Measurements from ENCODE around the gene ELFN2. TPM values are rescaled to one million over a fixed set of nuclear protein-coding genes. Genes with fewer than 3 reads are reported as not detected.

ELFN2 gene
- total RNA-seq, 1 donor from 2014 or later = 0.82 TPM

- no peak overlapping the region for H3K4me3 ChIP-seq
- peaks cover 27% of the 10 kb centered on the region for H3K4me1 ChIP-seq
- H3K9me3 ChIP-seq (ENCODE audit: low read depth) = no peaks in the 10 kb centered on the region
- H3K27ac ChIP-seq = no peak overlapping the region
- no peaks in the 10 kb centered on the region for H3K79me2 ChIP-seq (ENCODE audit: low read depth)
- H3K4me1 Mint-ChIP-seq = peaks cover 44% of the 10 kb centered on the region
- no peak overlapping the region for H3K27ac Mint-ChIP-seq
- H3K9me3 Mint-ChIP-seq = peaks cover 2% of the 10 kb centered on the region
- no peak overlapping the region for H2AFZ ChIP-seq (replicated peaks)
- peaks cover 60% of the 10 kb centered on the region for H3K27me3 Mint-ChIP-seq (ENCODE audit: insufficient read depth, low read depth)
- peaks cover 32% of the 10 kb centered on the region for H3K27me3 ChIP-seq
- no peak for TF ChIP-seq CTCF (IDR thresholded peaks at IDR 0.05)
- no peak for TF ChIP-seq EZH2phosphoT487 (IDR thresholded peaks at IDR 0.05)
- TF ChIP-seq EZH2 (IDR thresholded peaks at IDR 0.05) = no peak
- H3K36me3 ChIP-seq = no peaks in the 10 kb centered on the region
- H3K4me3 Mint-ChIP-seq = no peak overlapping the region
- peaks cover 26% of the 10 kb centered on the region for H3F3A ChIP-seq (ENCODE audit: low read depth)
- H4K20me1 ChIP-seq (ENCODE audit: low read depth) = no peaks in the 10 kb centered on the region
- H3K36me3 Mint-ChIP-seq = no peaks in the 10 kb centered on the region
- no peak overlapping the region for H3K9ac ChIP-seq
- H3K4me2 ChIP-seq = no peak overlapping the region
- no peak for DNase-seq (ENCODE audit: low spot score)
Measured at GRCh38 chr22:37331856-37332536, 95.3 kb downstream of the ELFN2 start.

- peaks cover 2% of the 10 kb centered on the region for H3K9me3 Mint-ChIP-seq
- Histone ChIP-seq H2AFZ (replicated peaks) (no peak overlapping the region), H3K9me3 (ENCODE audit: low read depth) (no peaks in the 10 kb centered on the region), H3K27me3 (peaks cover 41% of the 10 kb centered on the region), H3K4me1 (peaks cover 24% of the 10 kb centered on the region), H3K9ac (no peak overlapping the region), H3K4me2 (no peak overlapping the region), H4K20me1 (ENCODE audit: low read depth) (no peaks in the 10 kb centered on the region), H3F3A (ENCODE audit: low read depth) (peaks cover 24% of the 10 kb centered on the region), H3K4me3 (no peak overlapping the region), H3K36me3 (no peaks in the 10 kb centered on the region), H3K79me2 (ENCODE audit: low read depth) (no peaks in the 10 kb centered on the region), H3K27ac (no peak overlapping the region)
- no peak overlapping the region for H3K4me3 Mint-ChIP-seq
- H3K27me3 Mint-ChIP-seq (ENCODE audit: insufficient read depth, low read depth) = peaks cover 61% of the 10 kb centered on the region
- TF ChIP-seq CTCF (IDR thresholded peaks at IDR 0.05) (no peak), EZH2phosphoT487 (IDR thresholded peaks at IDR 0.05) (no peak), EZH2 (IDR thresholded peaks at IDR 0.05) (no peak)
- H3K36me3 Mint-ChIP-seq = no peaks in the 10 kb centered on the region
- DNase-seq (ENCODE audit: low spot score) = no peak
- peak overlapping the region; percentile 78 for H3K27ac Mint-ChIP-seq
- peaks cover 40% of the 10 kb centered on the region for H3K4me1 Mint-ChIP-seq
Measured at GRCh38 chr22:37331034-37331428, 96.2 kb downstream of the ELFN2 start.

GRCh38 chr22:37330200-37331033, 96.9 kb downstream of the ELFN2 start:
- peaks cover 36% of the 10 kb centered on the region for H3K4me1 Mint-ChIP-seq
- Histone ChIP-seq H3K4me2 (no peak overlapping the region), H3K9me3 (ENCODE audit: low read depth) (no peaks in the 10 kb centered on the region), H3K27me3 (peaks cover 42% of the 10 kb centered on the region), H3K27ac (no peak overlapping the region), H3K36me3 (no peaks in the 10 kb centered on the region), H3K9ac (no peak overlapping the region), H3F3A (ENCODE audit: low read depth) (peaks cover 18% of the 10 kb centered on the region), H3K4me1 (peaks cover 18% of the 10 kb centered on the region), H4K20me1 (ENCODE audit: low read depth) (no peaks in the 10 kb centered on the region), H2AFZ (replicated peaks) (no peak overlapping the region), H3K4me3 (no peak overlapping the region), H3K79me2 (ENCODE audit: low read depth) (no peaks in the 10 kb centered on the region)
- no peaks in the 10 kb centered on the region for H3K36me3 Mint-ChIP-seq
- H3K9me3 Mint-ChIP-seq = peaks cover 2% of the 10 kb centered on the region
- H3K27ac Mint-ChIP-seq = peak overlapping the region; percentile 63
- peak; percentile 98 for DNase-seq (ENCODE audit: low spot score)
- H3K27me3 Mint-ChIP-seq (ENCODE audit: insufficient read depth, low read depth) = peaks cover 64% of the 10 kb centered on the region
- TF ChIP-seq EZH2phosphoT487 (IDR thresholded peaks at IDR 0.05) = no peak
- TF ChIP-seq EZH2 (IDR thresholded peaks at IDR 0.05) = no peak
- peak; percentile 65 for TF ChIP-seq CTCF (IDR thresholded peaks at IDR 0.05)
- H3K4me3 Mint-ChIP-seq = peak overlapping the region; percentile 38

All from neural progenitor cell (in vitro differentiated cells).